Smooth muscle cell (in vitro differentiated cells): ENCODE results near the gene SPDYE9. TPM values are rescaled to one million over a fixed set of nuclear protein-coding genes. Genes with fewer than 3 reads are reported as not detected.
"Not testable (repeated sequence)": the region's sequence is repeated elsewhere in the genome, so short reads cannot be mapped to it uniquely, and the experiment has no call there.

ENCODE experiments used
- DNase-seq: peaks from one replicate; lab custom pipeline; 2025; ENCODE audit not compliant: unreplicated experiment; lab: John Stamatoyannopoulos, UW
- H2AFZ ChIP-seq: fragments of 200-600 bp; sonication (generic); 2 replicates; pipeline ENCODE4 v1.6.0; 2016; ENCODE audit warnings: antibody characterized with exemption, low read depth, mild to moderate bottlenecking
- H3F3A ChIP-seq: fragments of 200-600 bp; sonication (generic); 2 replicates; pipeline ENCODE4 v1.6.0; 2017; ENCODE audit warnings: antibody characterized with exemption, low read depth
- H3K27ac ChIP-seq: fragments of 200-600 bp; sonication (generic); 2 replicates; pipeline ENCODE4 v1.5.1; 2016; ENCODE audit warnings: low read depth, mild to moderate bottlenecking
- H3K27me3 ChIP-seq: fragments of 200-600 bp; sonication (generic); 2 replicates; pipeline ENCODE4 v1.6.1; 2016; ENCODE audit warnings: low read depth, mild to moderate bottlenecking
- H3K36me3 ChIP-seq: fragments of 200-600 bp; sonication (generic); 2 replicates; pipeline ENCODE4 v1.5.1; 2016; ENCODE audit warnings: low read depth
- H3K4me1 ChIP-seq: fragments of 200-600 bp; sonication (generic); 2 replicates; pipeline ENCODE4 v1.5.1; 2016; ENCODE audit warnings: low read depth
- H3K4me2 ChIP-seq: fragments of 200-600 bp; sonication (generic); 2 replicates; pipeline ENCODE4 v1.6.0; 2016; ENCODE audit warnings: mild to moderate bottlenecking
- H3K4me3 ChIP-seq: fragments of 200-600 bp; sonication (generic); 2 replicates; pipeline ENCODE4 v1.5.1; 2016; ENCODE audit warnings: mild to moderate bottlenecking
- H3K79me2 ChIP-seq: fragments of 200-600 bp; sonication (generic); 2 replicates; pipeline ENCODE4 v1.6.0; 2016; ENCODE audit warnings: low read depth, mild to moderate bottlenecking
- H3K9ac ChIP-seq: fragments of 200-600 bp; sonication (generic); 2 replicates; pipeline ENCODE4 v1.6.0; 2016; ENCODE audit warnings: low read depth
- H3K9me3 ChIP-seq: fragments of 200-600 bp; sonication (generic); replicated peaks from 2 replicates; pipeline ENCODE4 v1.5.1; 2016; ENCODE audit warnings: low read depth
- H4K20me1 ChIP-seq: fragments of 200-600 bp; sonication (generic); 2 replicates; pipeline ENCODE4 v1.6.0; 2016; ENCODE audit warnings: low read depth
- WGBS: methylation state at CpG from one replicate; pipeline ENCODE4 v1.1.7; 2016; ENCODE audit warnings: low lambda C conversion rate; 5-methylcytosine and 5-hydroxymethylcytosine counted together
- polyA plus RNA-seq: library from polyadenylated mRNA; unstranded; fragments of >200 nt; fragmentation: Nextera tagmentation; extraction: Ambion mirVana; gene quantifications from 2 replicates; pipeline ENCODE4 v1.2.1, GENCODE V29; 2016
- total RNA-seq: library from RNA; depleted of rRNA; stranded (reverse); fragments of >200 nt; gene quantifications from 2 replicates; pipeline ENCODE4 v1.2.3, GENCODE V29; 2014

SPDYE9 gene
- not detected in 2 replicates for total RNA-seq
- polyA plus RNA-seq: 0.31 TPM in 1 of 2 replicates, not detected in the other

- H3K4me3 ChIP-seq, H2AFZ ChIP-seq: not testable (repeated sequence)
These were observed at the start of gene SPDYE9 for GRCh38 chr7:73085938-73086337. Gene SPDYE9, minus strand, starts transcription at chr7:73086038. Its CDS starts 1,800 bp downstream, at chr7:73084238.

GRCh38 chr7:73134866-73135265 is 49.0 kb upstream of the SPDYE9 start:
- not testable (repeated sequence) for H4K20me1 ChIP-seq, H3K9me3 ChIP-seq, H3K4me3 ChIP-seq, H3K9ac ChIP-seq, H3K36me3 ChIP-seq, H3K79me2 ChIP-seq, H3K4me2 ChIP-seq, H2AFZ ChIP-seq, H3K27ac ChIP-seq, DNase-seq, H3K27me3 ChIP-seq, H3K4me1 ChIP-seq, H3F3A ChIP-seq
- no CpG with 5 or more reads among the region's 2 CpGs for WGBS

More at GRCh38 chr7:73085938-73086337, at the start of gene SPDYE9:
- H4K20me1 ChIP-seq, H3K27ac ChIP-seq, DNase-seq, H3K9me3 ChIP-seq, H3K36me3 ChIP-seq, H3K4me1 ChIP-seq, H3F3A ChIP-seq, H3K4me2 ChIP-seq, H3K79me2 ChIP-seq, H3K27me3 ChIP-seq, H3K9ac ChIP-seq: not testable (repeated sequence)
- 100% methylated on average over 1 of the region's 8 CpGs for WGBS

GRCh38 chr7:73132651-73133217 is 46.9 kb upstream of the SPDYE9 start:
- H3K9me3 ChIP-seq, H3K4me1 ChIP-seq, H3K4me3 ChIP-seq, H3F3A ChIP-seq, H3K79me2 ChIP-seq, H4K20me1 ChIP-seq, H3K9ac ChIP-seq, H3K27ac ChIP-seq, H3K36me3 ChIP-seq, H3K27me3 ChIP-seq, DNase-seq, H3K4me2 ChIP-seq, H2AFZ ChIP-seq: not testable (repeated sequence)
- WGBS: 97% methylated on average over 3 of the region's 7 CpGs

- not testable (repeated sequence) for H3K4me2 ChIP-seq, H3K27ac ChIP-seq, H3F3A ChIP-seq, H3K4me1 ChIP-seq, H4K20me1 ChIP-seq, H3K9ac ChIP-seq, H3K79me2 ChIP-seq, H3K27me3 ChIP-seq, DNase-seq, H3K9me3 ChIP-seq, H3K36me3 ChIP-seq, H2AFZ ChIP-seq, H3K4me3 ChIP-seq
- WGBS: no CpG with 5 or more reads among the region's 2 CpGs
These were observed 44.8 kb upstream of the SPDYE9 start for GRCh38 chr7:73130612-73131011.

GRCh38 chr7:73124126-73124525 is 38.3 kb upstream of the SPDYE9 start:
- not testable (repeated sequence) for H3K9ac ChIP-seq, H2AFZ ChIP-seq, H3K4me1 ChIP-seq, H3K79me2 ChIP-seq, H3F3A ChIP-seq, H3K27me3 ChIP-seq, H3K27ac ChIP-seq, H3K4me3 ChIP-seq, DNase-seq, H4K20me1 ChIP-seq, H3K36me3 ChIP-seq, H3K9me3 ChIP-seq, H3K4me2 ChIP-seq
- WGBS: no CpG with 5 or more reads among the region's 1 CpG

GRCh38 chr7:73122778-73123447 is 37.1 kb upstream of the SPDYE9 start:
- not testable (repeated sequence) for H3K9me3 ChIP-seq, H3F3A ChIP-seq, H3K27ac ChIP-seq, H3K27me3 ChIP-seq, H3K9ac ChIP-seq, H3K4me3 ChIP-seq, H3K36me3 ChIP-seq, H2AFZ ChIP-seq, H3K4me1 ChIP-seq, DNase-seq, H4K20me1 ChIP-seq, H3K79me2 ChIP-seq, H3K4me2 ChIP-seq
- WGBS: 88% methylated on average over 3 of the region's 4 CpGs

- not testable (repeated sequence) for DNase-seq
These were observed 32.3 kb upstream of the SPDYE9 start for GRCh38 chr7:73118155-73118554.

GRCh38 chr7:73057811-73058210 is 28.0 kb downstream of the SPDYE9 start, which contains the start of gene SPDYE11:
Gene SPDYE11, minus strand, starts transcription at chr7:73057911. Its CDS starts 1,800 bp downstream, at chr7:73056111.
- H3F3A ChIP-seq, H3K4me1 ChIP-seq, H3K36me3 ChIP-seq, DNase-seq, H3K9ac ChIP-seq, H3K9me3 ChIP-seq, H2AFZ ChIP-seq, H3K4me3 ChIP-seq, H4K20me1 ChIP-seq, H3K79me2 ChIP-seq, H3K27me3 ChIP-seq, H3K4me2 ChIP-seq, H3K27ac ChIP-seq: not testable (repeated sequence)
- WGBS: no CpG with 5 or more reads among the region's 8 CpGs

More at GRCh38 chr7:73118155-73118554, 32.3 kb upstream of the SPDYE9 start:
- H3K4me1 ChIP-seq, H3K9ac ChIP-seq, H4K20me1 ChIP-seq, H3K27me3 ChIP-seq, H3K36me3 ChIP-seq, H3F3A ChIP-seq, H2AFZ ChIP-seq, H3K9me3 ChIP-seq, H3K27ac ChIP-seq, H3K4me3 ChIP-seq, H3K4me2 ChIP-seq, H3K79me2 ChIP-seq: not testable (repeated sequence)
- WGBS: no CpG with 5 or more reads among the region's 1 CpG
